CD8-positive, alpha-beta memory T cell (primary cell): ENCODE data around the gene FNIP1. TPM values are rescaled to one million over a fixed set of nuclear protein-coding genes. Genes with fewer than 3 reads are reported as not detected.

ENCODE experiments used
- CTCF ChIA-PET: fragments of 350-600 bp; sonication (Branson Sonifier 250); formaldehyde crosslinking; loops from one replicate; lab custom pipeline; 2021; ENCODE audit warnings: antibody characterized with exemption; lab: Charles Lee
- POLR2A ChIA-PET: fragments of 350-600 bp; sonication (Branson Sonifier 250); formaldehyde crosslinking; loops from one replicate; lab custom pipeline; 2021; ENCODE audit warnings: antibody characterized with exemption; lab: Charles Lee
- DNase-seq, 5 donors: peaks; one replicate each; pipeline versions ENCODE4 v3.0.0 to v3.0.0-alpha.2; 2020 to 2022; ENCODE audit warnings: mixed read lengths in 1 of 5
- H3K27ac ChIP-seq: one replicate; pipeline ENCODE4 v1.7.0; 2013; ENCODE audit warnings: low read depth, mild to moderate bottlenecking, low read length, moderate library complexity
- H3K27me3 ChIP-seq: 2 replicates; pipeline ENCODE4 v1.7.0; 2013; ENCODE audit warnings: low read length, mild to moderate bottlenecking; ENCODE audit not compliant: insufficient read depth, poor library complexity, severe bottlenecking
- H3K36me3 ChIP-seq: 2 replicates; pipeline ENCODE4 v1.7.0; 2013; ENCODE audit warnings: mild to moderate bottlenecking, low read length, moderate library complexity; ENCODE audit not compliant: insufficient read depth
- H3K4me1 ChIP-seq: 2 replicates; pipeline ENCODE4 v1.7.0; 2013; ENCODE audit warnings: mild to moderate bottlenecking, low read length, moderate library complexity; ENCODE audit not compliant: insufficient read depth
- H3K4me3 ChIP-seq: 2 replicates; pipeline ENCODE4 v1.7.0; 2013; ENCODE audit warnings: mild to moderate bottlenecking, low read length
- H3K9me3 ChIP-seq: 2 replicates; pipeline ENCODE4 v1.7.0; 2013; ENCODE audit warnings: mild to moderate bottlenecking, low read length
- H3K27ac Mint-ChIP-seq, 8 donors: one replicate each; pipeline ENCODE4 v1.8.0; 2020 to 2021; ENCODE audit warnings: mixed read lengths in 8 of 8, mild to moderate bottlenecking in 6 of 8, inconsistent platforms in 3 of 8, moderate library complexity in 3 of 8
- H3K27me3 Mint-ChIP-seq, 2 donors: one replicate each; pipeline ENCODE4 v1.8.0; 2020 to 2021; ENCODE audit warnings: mixed read lengths in 2 of 2, mild to moderate bottlenecking in 1 of 2, moderate library complexity in 1 of 2
- H3K36me3 Mint-ChIP-seq, 3 donors: one replicate each; pipeline ENCODE4 v1.8.0; 2020 to 2021; ENCODE audit warnings: mixed read lengths in 3 of 3, inconsistent platforms in 1 of 3, mild to moderate bottlenecking in 1 of 3
- H3K4me1 Mint-ChIP-seq, 3 donors: one replicate each; pipeline ENCODE4 v1.8.0; 2020 to 2021; ENCODE audit warnings: mixed read lengths in 3 of 3, inconsistent platforms in 1 of 3, mild to moderate bottlenecking in 1 of 3
- H3K4me3 Mint-ChIP-seq, 7 donors: one replicate each; pipeline ENCODE4 v1.8.0; 2020 to 2021; ENCODE audit warnings: mixed read lengths in 7 of 7, mild to moderate bottlenecking in 6 of 7, moderate library complexity in 4 of 7, inconsistent platforms in 2 of 7
- H3K9me3 Mint-ChIP-seq, 5 donors: one replicate each; pipeline ENCODE4 v1.8.0; 2020 to 2022; ENCODE audit warnings: mixed read lengths in 5 of 5, mild to moderate bottlenecking in 3 of 5, moderate library complexity in 2 of 5, inconsistent platforms in 1 of 5
- polyA plus RNA-seq: library from polyadenylated mRNA; unstranded; fragments of 300-500 nt; fragmentation: Illumina TruSeq; gene quantifications from one replicate; pipeline ENCODE4 v1.2.3, GENCODE V29; 2021
- total RNA-seq, 2 experiments: library from RNA; stranded (reverse); gene quantifications; one replicate each; pipeline ENCODE4 v1.2.3, GENCODE V29; 2021

FNIP1 gene
- total and polyA plus RNA-seq, 3 experiments from 2014 or later: 8.8 to 16.0 (median 15.9) TPM

DNA sequence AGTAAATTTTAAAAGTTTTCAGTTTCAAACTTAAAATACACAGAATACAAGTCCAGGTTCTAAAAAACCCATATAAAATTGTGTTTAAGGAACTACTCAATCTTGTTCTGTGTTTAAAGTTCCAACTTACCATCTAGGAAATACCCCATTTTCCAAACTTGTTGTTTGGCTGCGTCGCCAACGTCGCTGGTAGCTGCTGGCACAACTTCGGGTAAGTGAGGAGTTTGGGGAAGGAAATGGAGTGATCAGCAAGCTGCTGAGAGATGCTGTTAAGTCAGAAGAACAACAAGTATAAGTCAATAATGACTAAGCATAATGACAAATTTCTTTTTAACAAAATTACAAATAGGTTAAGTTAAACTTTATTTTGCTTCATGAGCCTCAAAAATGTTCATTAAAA, 90.5 kb downstream of the FNIP1 start:
- H3K36me3 ChIP-seq: peaks cover 16% of the 10 kb centered on the region
- H3K36me3 Mint-ChIP-seq: peaks cover 15 to 70% (median 49%) of the 10 kb centered on the region in 3 donors
- no peak for DNase-seq

DNA sequence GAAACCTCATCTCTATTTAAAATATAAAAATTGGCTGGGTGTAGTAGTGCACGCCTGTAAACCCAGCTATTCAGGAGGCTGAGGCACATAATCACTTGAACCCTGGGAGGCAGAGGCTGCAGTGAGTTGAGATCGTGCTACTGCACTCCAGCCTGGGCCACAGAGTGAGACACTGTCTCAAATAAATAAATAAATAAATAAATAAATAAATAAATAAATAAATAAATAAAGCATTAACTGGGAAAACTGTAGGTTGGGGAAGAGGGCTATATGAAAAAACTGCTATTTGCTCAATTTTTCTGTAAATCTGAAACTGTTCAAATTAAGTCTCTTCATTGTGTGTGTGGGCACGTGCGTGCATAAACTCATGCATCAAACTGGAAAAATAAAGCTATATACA, 101.9 kb downstream of the FNIP1 start:
- no peaks in the 10 kb centered on the region for H3K27me3 ChIP-seq
- H3K36me3 Mint-ChIP-seq: peaks cover 19 to 62% (median 26%) of the 10 kb centered on the region in 3 donors
- no peaks in the 10 kb centered on the region for H3K9me3 ChIP-seq
- H3K27me3 Mint-ChIP-seq: no peaks in the 10 kb centered on the region
- H3K27ac Mint-ChIP-seq: no peak overlapping the region
- peaks cover 0 to 2% (median 0%) of the 10 kb centered on the region in 3 donors for H3K4me1 Mint-ChIP-seq
- no peak overlapping the region for H3K27ac ChIP-seq
- ChIA-PET POLR2A (no interaction called here), CTCF (no interaction called here)
- no peak overlapping the region for H3K4me3 ChIP-seq
- H3K9me3 Mint-ChIP-seq: peaks cover 0 to 9% (median 0%) of the 10 kb centered on the region in 5 donors
- H3K4me3 Mint-ChIP-seq: no peak overlapping the region
- no peaks in the 10 kb centered on the region for H3K4me1 ChIP-seq
- no peaks in the 10 kb centered on the region for H3K36me3 ChIP-seq
- no peak for DNase-seq

More for the DNA sequence above, 90.5 kb downstream of the FNIP1 start:
- Mint-ChIP-seq H3K9me3 (no peaks in the 10 kb centered on the region), H3K4me1 (peaks cover 0 to 6% (median 2%) of the 10 kb centered on the region in 3 donors), H3K4me3 (no peak overlapping the region), H3K27ac (no peak overlapping the region), H3K27me3 (no peaks in the 10 kb centered on the region)
- Histone ChIP-seq H3K4me1 (no peaks in the 10 kb centered on the region), H3K27me3 (no peaks in the 10 kb centered on the region), H3K9me3 (no peaks in the 10 kb centered on the region), H3K27ac (no peak overlapping the region), H3K4me3 (no peak overlapping the region)
- CTCF ChIA-PET: no interaction called here
- POLR2A ChIA-PET: no interaction called here

DNA sequence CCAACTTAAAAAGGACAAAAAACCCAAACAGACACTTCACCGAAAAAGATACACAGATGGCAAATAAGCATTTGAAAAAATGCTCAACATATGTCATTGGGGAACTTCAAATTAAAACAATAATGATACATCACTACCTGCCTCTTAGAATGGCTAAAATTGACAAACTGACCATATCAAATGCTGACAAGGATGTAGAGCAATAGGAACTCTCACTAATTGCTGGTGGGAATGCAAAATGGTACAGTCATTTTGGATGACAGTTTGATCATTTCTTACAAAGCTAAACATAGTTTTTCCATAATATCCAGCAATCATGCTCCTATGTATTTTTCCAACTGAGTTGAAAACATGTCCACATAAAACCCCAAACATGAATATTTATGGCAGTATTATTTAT, 102.9 kb downstream of the FNIP1 start:
- Mint-ChIP-seq H3K4me3 (no peak overlapping the region), H3K27me3 (no peaks in the 10 kb centered on the region), H3K27ac (no peak overlapping the region), H3K4me1 (peaks cover 0 to 2% (median 0%) of the 10 kb centered on the region in 3 donors), H3K9me3 (peaks cover 0 to 9% (median 0%) of the 10 kb centered on the region in 5 donors), H3K36me3 (peaks cover 28 to 67% (median 28%) of the 10 kb centered on the region in 3 donors)
- Histone ChIP-seq H3K27me3 (no peaks in the 10 kb centered on the region), H3K4me1 (no peaks in the 10 kb centered on the region), H3K36me3 (no peaks in the 10 kb centered on the region), H3K9me3 (no peaks in the 10 kb centered on the region), H3K4me3 (no peak overlapping the region), H3K27ac (no peak overlapping the region)
- CTCF ChIA-PET: no interaction called here
- DNase-seq: no peak
- POLR2A ChIA-PET: no interaction called here

DNA sequence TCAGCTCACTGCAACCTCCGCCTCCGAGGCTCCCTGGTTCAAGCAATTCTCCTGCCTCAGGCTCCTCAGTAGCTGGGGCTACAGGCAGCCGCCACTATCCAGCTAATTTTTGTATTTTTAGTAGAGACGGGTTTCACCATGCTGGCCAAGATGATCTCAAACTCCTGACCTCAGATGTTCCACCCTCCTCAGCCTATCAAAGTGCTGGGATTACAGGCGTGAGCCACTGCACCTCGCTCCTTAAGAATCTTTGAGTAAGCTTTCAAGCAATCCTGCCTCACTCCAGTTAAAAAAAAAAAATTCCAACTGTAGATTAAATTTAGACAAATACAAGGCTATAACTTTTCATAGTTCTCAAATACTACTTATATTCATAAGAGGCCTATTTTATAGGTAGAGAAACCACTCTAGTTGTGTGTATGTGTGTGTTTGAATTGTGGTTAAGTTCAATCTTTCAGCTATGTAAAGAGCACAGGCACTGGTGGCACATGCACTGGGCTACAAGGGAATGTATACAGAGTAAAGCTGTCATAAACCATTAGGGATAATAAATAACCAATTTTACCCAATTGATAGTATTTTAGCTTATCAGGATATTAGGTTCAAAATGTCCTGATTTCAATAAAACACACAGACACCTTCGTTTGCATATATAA, 111.2 kb downstream of the FNIP1 start:
- DNase-seq: no peak
- peaks cover 4% of the 10 kb centered on the region for H3K36me3 ChIP-seq
- H3K4me1 ChIP-seq: no peaks in the 10 kb centered on the region
- H3K4me1 Mint-ChIP-seq: peaks cover 0 to 2% (median 0%) of the 10 kb centered on the region in 3 donors
- no peaks in the 10 kb centered on the region for H3K27me3 ChIP-seq
- no peaks in the 10 kb centered on the region for H3K9me3 ChIP-seq
- H3K27me3 Mint-ChIP-seq: no peaks in the 10 kb centered on the region
- peaks cover 16 to 46% (median 22%) of the 10 kb centered on the region in 3 donors for H3K36me3 Mint-ChIP-seq
- CTCF ChIA-PET: interaction anchor here (0.7 to 1.3 kb wide), 2 partner anchors 96 to 245 kb away, joined by 3 to 4 read pairs; no protein-coding TSS in a partner anchor
- no peak overlapping the region for H3K27ac ChIP-seq
- no peak overlapping the region for H3K4me3 Mint-ChIP-seq
- H3K27ac Mint-ChIP-seq: no peak overlapping the region
- H3K9me3 Mint-ChIP-seq: peaks cover 0 to 4% (median 0%) of the 10 kb centered on the region in 5 donors
- POLR2A ChIA-PET: no interaction called here
- no peak overlapping the region for H3K4me3 ChIP-seq

DNA sequence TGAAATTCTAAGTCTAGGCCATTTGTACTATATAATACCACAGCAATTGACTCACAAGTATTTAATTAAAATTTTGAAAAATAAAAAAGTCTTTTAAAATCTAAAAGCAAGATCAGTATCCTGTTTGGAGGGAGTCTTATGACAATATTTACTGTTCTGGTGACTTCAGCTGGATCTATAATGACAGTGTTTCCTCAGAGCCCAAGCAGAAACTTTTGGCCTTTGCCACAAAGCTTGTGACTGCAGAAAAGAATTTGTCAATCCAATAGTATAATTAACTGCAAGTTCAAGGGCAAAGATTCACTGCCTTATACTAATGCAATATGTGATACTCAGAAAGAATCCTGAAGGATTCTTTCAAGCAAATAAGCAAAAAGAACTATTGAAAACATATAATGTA, 112.2 kb downstream of the FNIP1 start:
- Mint-ChIP-seq H3K36me3 (peaks cover 13 to 42% (median 15%) of the 10 kb centered on the region in 3 donors), H3K9me3 (no peaks in the 10 kb centered on the region), H3K27me3 (no peaks in the 10 kb centered on the region), H3K27ac (no peak overlapping the region), H3K4me3 (no peak overlapping the region), H3K4me1 (peaks cover 0 to 2% (median 0%) of the 10 kb centered on the region in 3 donors)
- Histone ChIP-seq H3K36me3 (peaks cover 9% of the 10 kb centered on the region), H3K4me1 (no peaks in the 10 kb centered on the region), H3K27me3 (no peaks in the 10 kb centered on the region), H3K9me3 (no peaks in the 10 kb centered on the region), H3K27ac (no peak overlapping the region), H3K4me3 (no peak overlapping the region)
- ChIA-PET POLR2A (no interaction called here), CTCF (interaction anchor here (0.7 kb wide), 1 partner anchor 66 kb away, joined by 3 read pairs; no protein-coding TSS in a partner anchor)
- no peak for DNase-seq

DNA sequence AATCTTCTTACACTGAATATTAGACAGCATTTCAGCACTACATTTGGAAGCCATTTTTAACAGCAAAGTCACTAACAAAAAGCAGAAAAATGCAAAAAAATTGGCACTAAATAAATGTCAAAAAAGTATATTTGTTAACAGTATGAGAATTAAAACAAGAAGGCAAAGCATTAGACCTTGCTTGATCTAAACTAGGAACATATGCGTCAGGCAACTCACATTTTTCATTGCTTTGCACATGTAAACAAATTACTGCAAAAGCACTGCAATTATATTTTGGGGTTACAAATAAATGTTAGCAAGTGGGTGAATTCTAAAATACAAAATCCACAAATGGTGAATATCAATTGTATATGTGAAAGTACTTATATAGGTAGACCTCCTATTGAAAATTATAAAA, 112.8 kb downstream of the FNIP1 start:
- Mint-ChIP-seq H3K27me3 (no peaks in the 10 kb centered on the region), H3K27ac (no peak overlapping the region), H3K36me3 (peaks cover 10 to 42% (median 12%) of the 10 kb centered on the region in 3 donors), H3K4me3 (no peak overlapping the region), H3K9me3 (no peaks in the 10 kb centered on the region), H3K4me1 (peaks cover 0 to 2% (median 0%) of the 10 kb centered on the region in 3 donors)
- no peaks in the 10 kb centered on the region for H3K9me3 ChIP-seq
- no peak overlapping the region for H3K27ac ChIP-seq
- H3K36me3 ChIP-seq: peaks cover 10% of the 10 kb centered on the region
- H3K4me3 ChIP-seq: no peak overlapping the region
- POLR2A ChIA-PET: no interaction called here
- H3K27me3 ChIP-seq: no peaks in the 10 kb centered on the region
- H3K4me1 ChIP-seq: no peaks in the 10 kb centered on the region
- DNase-seq: no peak
- CTCF ChIA-PET: no interaction called here

DNA sequence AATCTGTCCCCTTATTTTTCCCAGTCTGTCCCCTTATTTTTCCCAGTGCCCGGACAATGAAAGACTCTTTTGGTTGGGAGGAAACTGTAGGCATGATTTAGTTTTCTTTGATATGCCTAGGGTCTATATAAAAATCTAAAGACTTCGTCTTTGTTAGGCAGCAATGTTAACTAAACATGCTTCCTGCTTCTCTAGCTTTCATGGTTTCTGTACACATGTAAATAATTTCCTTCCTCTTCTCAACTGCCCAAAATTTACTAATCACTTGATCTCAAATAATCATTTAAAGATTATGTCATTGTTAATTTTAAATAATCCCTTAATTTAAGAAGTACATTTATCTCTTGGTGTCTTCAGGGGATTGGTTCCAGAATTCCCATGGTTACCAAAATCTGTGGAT, 114.0 kb downstream of the FNIP1 start:
- Histone ChIP-seq H3K4me3 (no peak overlapping the region), H3K36me3 (peaks cover 10% of the 10 kb centered on the region), H3K27ac (no peak overlapping the region), H3K27me3 (no peaks in the 10 kb centered on the region), H3K4me1 (no peaks in the 10 kb centered on the region), H3K9me3 (no peaks in the 10 kb centered on the region)
- CTCF ChIA-PET: no interaction called here
- POLR2A ChIA-PET: no interaction called here
- Mint-ChIP-seq H3K27ac (no peak overlapping the region), H3K9me3 (no peaks in the 10 kb centered on the region), H3K4me1 (peaks cover 0 to 2% (median 0%) of the 10 kb centered on the region in 3 donors), H3K27me3 (no peaks in the 10 kb centered on the region), H3K4me3 (no peak overlapping the region), H3K36me3 (peaks cover 6 to 41% (median 13%) of the 10 kb centered on the region in 3 donors)
- DNase-seq: no peak

DNA sequence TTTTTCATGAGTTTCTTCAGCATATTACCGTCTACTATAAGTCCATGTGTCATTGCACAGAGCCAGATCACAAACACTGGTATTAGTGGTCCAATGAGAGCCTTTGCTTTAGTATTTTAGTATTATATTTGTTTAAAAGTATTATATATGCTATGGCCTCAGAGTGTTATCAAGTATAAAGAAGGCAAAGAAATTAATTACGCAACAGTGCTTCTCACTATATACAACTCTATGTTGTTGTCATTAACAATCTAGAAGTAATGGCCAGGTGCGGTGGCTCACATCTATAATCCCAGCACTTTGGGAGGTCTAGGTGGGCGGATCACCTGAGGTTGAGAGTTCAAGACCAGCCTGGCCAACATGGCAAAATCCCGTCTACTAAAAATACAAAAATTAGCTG, 114.6 kb downstream of the FNIP1 start:
- H3K36me3 ChIP-seq: peaks cover 7% of the 10 kb centered on the region
- ChIA-PET POLR2A (no interaction called here), CTCF (no interaction called here)
- DNase-seq: no peak
- peaks cover 6 to 41% (median 19%) of the 10 kb centered on the region in 3 donors for H3K36me3 Mint-ChIP-seq
- H3K27ac Mint-ChIP-seq: no peak overlapping the region
- H3K4me3 ChIP-seq: no peak overlapping the region
- H3K4me1 Mint-ChIP-seq: peaks cover 0 to 2% (median 0%) of the 10 kb centered on the region in 3 donors
- no peaks in the 10 kb centered on the region for H3K9me3 Mint-ChIP-seq
- no peak overlapping the region for H3K4me3 Mint-ChIP-seq
- H3K9me3 ChIP-seq: no peaks in the 10 kb centered on the region
- H3K4me1 ChIP-seq: no peaks in the 10 kb centered on the region
- no peaks in the 10 kb centered on the region for H3K27me3 Mint-ChIP-seq
- H3K27me3 ChIP-seq: no peaks in the 10 kb centered on the region
- H3K27ac ChIP-seq: no peak overlapping the region
